Adrenal gland (tissue), 5 donors: ENCODE results near the gene EHD3.

ENCODE experiments used
- POLR2A ChIP-seq, 2 donors: fragments of 450-650 bp; IDR thresholded peaks; one replicate each; pipeline ENCODE4 v1.6.1; 2017; ENCODE audit warnings: antibody characterized with exemption in 2 of 2, mild to moderate bottlenecking in 2 of 2, moderate library complexity in 1 of 2
- TF ChIP-seq, protein P1 (sequence below), 6 experiments: fragments of 450-650 bp in 4 of 6; fragments of 200-600 bp in 2 of 6; sonication (generic) in 1 of 6; IDR thresholded peaks; 1 replicate in 5 of 6; 2 replicates in 1 of 6; pipeline versions ENCODE4 v1.5.1 to v1.8.0; 2016 to 2021; ENCODE audit warnings: antibody characterized with exemption in 6 of 6, mild to moderate bottlenecking in 2 of 6, moderate library complexity in 1 of 6
- donor health status: DM: no; HTN: no; CAD: no.

DNA sequence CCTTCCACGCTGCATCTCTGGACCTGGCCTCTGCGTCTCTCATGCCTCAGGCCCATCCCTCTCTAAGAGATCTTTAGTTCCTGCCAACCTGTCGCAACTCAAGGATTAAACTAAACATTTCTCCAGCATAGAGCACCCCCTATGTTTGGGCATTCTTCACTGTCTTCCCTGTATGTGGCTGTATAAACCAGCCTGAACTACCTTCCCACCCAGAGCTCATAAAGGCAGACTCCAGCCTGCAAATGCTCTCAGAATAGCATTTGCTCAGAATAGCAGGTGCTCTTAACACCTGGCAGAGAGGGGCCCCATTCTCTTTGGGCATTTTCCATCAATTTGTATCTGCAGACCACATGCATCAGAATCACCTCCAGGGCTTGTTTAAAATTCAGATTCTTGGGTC is 83.4 kb downstream of the EHD3 start:
- no peak for TF ChIP-seq POLR2A (IDR thresholded peaks at IDR 0.05)
- TF ChIP-seq, protein P1, sequence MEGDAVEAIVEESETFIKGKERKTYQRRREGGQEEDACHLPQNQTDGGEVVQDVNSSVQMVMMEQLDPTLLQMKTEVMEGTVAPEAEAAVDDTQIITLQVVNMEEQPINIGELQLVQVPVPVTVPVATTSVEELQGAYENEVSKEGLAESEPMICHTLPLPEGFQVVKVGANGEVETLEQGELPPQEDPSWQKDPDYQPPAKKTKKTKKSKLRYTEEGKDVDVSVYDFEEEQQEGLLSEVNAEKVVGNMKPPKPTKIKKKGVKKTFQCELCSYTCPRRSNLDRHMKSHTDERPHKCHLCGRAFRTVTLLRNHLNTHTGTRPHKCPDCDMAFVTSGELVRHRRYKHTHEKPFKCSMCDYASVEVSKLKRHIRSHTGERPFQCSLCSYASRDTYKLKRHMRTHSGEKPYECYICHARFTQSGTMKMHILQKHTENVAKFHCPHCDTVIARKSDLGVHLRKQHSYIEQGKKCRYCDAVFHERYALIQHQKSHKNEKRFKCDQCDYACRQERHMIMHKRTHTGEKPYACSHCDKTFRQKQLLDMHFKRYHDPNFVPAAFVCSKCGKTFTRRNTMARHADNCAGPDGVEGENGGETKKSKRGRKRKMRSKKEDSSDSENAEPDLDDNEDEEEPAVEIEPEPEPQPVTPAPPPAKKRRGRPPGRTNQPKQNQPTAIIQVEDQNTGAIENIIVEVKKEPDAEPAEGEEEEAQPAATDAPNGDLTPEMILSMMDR (IDR thresholded peaks at IDR 0.05): no peak
